Midbrain (tissue), 1 donor: ENCODE measurements around the gene ARV1.
"Not testable (repeated sequence)": the region's sequence is repeated elsewhere in the genome, so short reads cannot be mapped to it uniquely, and the experiment has no call there.

Experiments used
- DNase-seq: peaks from one replicate; lab custom pipeline; 2025; lab: John Stamatoyannopoulos, UW

ARV1 gene

GRCh38 chr1:231044588-231044987 is 65.7 kb downstream of the ARV1 start:
- no peak for DNase-seq

- DNase-seq: no peak
These were observed 66.4 kb downstream of the ARV1 start for GRCh38 chr1:231045286-231045685.

DNA sequence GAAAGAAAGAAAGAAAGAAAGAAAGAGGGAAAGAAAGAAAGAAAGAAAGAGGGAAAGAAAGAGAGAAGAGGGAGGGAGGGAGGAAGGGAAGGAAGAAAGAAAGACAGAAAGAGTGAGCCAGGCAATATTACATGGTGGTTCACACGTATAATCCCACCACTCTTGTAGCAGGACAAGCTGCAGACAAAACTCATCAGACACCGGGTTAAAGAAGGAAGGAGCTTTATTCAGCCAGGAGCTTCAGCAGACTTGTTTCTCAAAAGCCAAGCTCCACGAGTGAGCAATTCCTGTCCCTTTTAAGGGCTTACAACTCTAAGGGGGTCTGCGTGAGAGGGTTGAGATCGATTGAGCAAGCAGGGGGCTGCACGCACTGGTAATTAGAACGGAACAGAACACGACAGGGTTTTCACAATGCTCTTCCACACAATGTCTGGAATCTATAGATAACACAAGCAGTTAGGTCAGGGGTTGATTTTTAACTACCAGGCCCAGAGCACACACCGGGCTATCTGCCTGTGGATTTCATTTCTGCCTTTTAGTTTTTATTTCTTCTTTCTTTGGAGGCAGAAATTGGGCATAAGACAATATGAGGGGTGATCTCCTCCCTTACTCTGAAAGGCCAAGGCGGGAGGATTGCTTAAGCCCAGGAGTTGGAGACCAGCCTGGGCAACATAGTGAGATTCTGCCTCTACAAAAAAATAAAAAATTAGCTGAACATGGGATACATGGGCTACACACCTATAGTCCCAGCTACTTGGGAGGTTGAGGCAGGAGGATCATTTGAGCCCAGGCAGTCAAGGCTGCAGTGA is 67.2 kb downstream of the ARV1 start:
- not testable (repeated sequence) for DNase-seq

GRCh38 chr1:231046730-231047395 is 68.0 kb downstream of the ARV1 start:
- no peak for DNase-seq

DNA sequence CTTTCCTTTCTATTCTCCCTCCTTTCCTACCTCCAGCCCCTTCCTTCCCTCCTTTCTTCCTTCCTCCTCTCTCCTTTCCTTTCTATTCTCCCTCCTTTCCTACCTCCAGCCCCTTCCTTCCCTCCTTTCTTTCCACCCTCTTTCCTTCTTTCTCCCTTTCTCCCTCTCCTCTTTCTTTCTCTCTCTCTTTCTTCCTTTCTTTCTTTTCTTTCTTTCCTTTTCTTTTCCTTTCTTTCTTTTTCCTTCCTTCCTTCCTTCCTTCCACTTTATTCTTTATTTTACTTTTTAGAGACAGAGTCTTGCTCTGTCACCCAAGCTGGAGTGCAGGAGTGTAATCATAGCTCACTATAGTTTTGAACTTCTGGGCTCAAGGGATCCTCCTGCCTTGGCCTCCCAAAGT is 68.6 kb downstream of the ARV1 start:
- not testable (repeated sequence) for DNase-seq

DNA sequence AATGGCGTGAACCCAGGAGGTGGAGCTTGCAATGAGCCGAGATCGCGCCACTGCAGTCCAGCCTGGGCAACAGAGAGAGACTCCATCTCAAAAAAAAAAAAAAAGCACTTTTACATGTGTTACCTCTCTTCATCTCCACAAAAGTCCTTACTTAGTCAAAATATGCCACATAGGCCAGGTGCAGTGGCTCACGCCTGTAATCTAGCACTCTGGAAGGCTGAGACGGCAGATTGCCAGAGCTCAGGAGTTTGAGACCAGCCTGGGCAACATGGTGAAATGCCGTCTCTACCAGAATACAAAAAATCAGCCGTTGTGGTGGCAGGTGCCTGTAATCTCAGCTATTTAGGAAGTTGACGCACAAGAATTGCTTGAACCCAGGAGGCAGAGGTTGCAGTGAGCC is 69.5 kb downstream of the ARV1 start:
- DNase-seq: not testable (repeated sequence)

GRCh38 chr1:231049121-231049979 is 70.5 kb downstream of the ARV1 start:
- no peak for DNase-seq
